NCI-H226 (cell line): ENCODE measurements around the gene EXOC6.
"Not testable (repeated sequence)": the region's sequence is repeated elsewhere in the genome, so short reads cannot be mapped to it uniquely, and the experiment has no call there.

Source experiments
- DNase-seq: peaks from one replicate; pipeline ENCODE4 v3.0.0-alpha.2; 2015

The EXOC6 gene

GRCh38 chr10:92957223-92958010 is 109.1 kb downstream of the EXOC6 start:
- DNase-seq, result no peak

- DNase-seq, result no peak
These were observed 113.3 kb downstream of the EXOC6 start for GRCh38 chr10:92961638-92962037.

- DNase-seq, result peak; percentile 14
These were observed 117.0 kb downstream of the EXOC6 start for GRCh38 chr10:92965314-92965713.

- DNase-seq, result no peak
These were observed 119.3 kb downstream of the EXOC6 start for GRCh38 chr10:92967641-92968040.

GRCh38 chr10:92969151-92969550 is 120.8 kb downstream of the EXOC6 start:
- no peak for DNase-seq

DNA sequence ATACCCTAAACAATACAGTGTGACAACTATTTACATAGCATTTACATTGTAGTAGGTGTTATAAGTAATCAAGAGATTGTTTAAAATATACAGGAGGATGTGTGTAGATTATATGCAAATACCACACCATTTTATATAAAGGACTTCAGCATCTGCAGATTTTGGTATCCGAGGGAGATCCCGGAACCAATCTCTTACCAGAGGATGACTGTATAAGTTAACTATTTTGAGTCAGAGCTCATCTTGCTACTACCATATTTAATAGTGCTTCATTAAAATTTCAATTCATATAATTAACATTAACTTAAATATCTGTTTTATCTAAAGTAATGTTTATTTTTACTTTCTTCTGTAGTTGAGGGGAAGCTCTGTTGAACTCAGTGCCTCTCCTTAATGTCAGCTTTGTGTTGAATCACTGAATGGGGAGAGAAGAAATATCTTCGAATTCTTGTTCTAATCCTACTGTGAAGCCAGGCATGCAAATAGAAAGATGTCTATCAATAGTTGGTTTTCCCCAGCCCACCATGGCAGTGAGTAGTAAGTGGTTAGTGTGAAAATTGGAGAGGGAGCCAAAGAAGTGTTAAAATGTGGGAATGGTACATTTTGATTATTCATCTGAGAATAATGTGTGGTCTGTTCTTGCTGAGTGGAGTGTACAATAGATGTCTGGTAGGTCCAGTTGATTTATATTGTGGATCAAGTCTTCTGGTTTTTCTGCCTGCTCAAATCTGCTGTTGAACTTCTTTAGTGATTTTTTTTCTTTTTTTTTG is 122.2 kb downstream of the EXOC6 start:
- peak; percentile 18 for DNase-seq

DNA sequence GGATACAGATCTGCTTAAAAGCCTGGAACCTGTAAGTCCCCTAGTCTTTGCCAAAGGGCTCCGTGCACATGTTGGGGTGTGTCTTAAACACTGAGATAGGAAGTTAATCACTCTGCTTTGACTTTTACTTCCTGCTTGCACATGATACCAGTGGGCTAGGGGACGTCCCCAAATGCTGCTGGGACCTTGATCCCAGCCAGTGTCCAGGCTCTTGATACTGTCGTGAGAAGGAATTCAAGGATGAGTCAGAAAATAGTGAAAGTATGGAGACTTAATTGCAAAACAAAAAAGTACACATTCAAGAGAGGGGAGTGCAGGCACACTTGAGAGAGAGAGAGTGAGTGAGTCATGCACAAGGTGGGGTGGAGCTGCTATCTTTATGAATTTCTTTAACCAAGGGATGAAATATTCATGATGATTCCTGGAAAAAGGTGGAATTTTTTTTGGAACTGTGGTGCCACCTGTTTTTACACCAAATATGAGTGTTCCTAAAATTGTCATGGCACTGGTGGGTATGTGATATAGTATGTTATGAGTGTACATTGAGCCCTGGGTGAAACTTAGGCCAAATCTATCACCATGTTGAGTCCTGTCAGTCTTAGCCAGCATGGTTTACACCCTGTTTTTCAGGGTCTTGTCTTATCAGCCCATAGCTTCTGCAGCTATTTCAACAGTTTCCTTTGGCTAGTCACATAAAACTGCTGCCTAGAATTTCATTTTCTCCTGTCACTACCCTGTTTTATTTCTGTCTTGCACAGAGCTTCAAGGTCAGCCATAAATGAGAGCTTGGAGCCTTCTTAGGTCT is 123.9 kb downstream of the EXOC6 start:
- DNase-seq, result peak; percentile 79

DNA sequence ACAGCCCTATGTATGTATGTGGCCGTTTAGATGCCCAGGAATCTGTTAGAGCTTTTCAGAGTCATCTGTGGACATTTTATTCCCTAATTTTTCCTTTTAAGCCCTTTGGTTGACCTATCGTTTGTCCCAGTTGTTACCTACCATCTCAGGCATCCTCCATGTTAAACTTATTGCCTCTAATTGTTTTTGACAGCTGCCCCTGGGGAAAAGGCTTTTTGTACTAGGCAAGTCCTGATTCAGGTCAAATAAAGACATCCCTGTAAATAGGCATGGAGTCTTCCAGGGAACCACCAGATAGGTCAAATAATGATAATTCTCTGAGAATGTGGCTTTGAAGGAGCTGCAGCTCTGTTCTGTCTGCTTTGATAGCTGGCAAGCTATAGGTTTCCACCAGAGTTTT is 124.6 kb downstream of the EXOC6 start:
- DNase-seq, result no peak

DNA sequence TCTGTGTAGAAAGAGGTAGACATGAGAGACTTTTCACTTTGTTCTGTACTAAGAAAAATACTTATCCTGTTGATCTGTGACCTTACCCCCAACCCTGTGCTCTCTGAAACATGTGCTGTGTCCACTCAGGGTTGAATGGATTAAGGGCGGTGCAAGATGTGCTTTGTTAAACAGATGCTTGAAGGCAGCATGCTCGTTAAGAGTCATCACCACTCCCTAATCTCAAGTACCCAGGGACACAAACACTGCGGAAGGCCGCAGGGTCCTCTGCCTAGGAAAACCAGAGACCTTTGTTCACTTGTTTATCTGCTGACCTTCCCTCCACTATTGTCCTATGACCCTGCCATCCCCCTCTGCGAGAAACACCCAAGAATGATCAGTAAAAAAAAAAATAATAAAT is 128.0 kb downstream of the EXOC6 start:
- DNase-seq, result not testable (repeated sequence)

DNA sequence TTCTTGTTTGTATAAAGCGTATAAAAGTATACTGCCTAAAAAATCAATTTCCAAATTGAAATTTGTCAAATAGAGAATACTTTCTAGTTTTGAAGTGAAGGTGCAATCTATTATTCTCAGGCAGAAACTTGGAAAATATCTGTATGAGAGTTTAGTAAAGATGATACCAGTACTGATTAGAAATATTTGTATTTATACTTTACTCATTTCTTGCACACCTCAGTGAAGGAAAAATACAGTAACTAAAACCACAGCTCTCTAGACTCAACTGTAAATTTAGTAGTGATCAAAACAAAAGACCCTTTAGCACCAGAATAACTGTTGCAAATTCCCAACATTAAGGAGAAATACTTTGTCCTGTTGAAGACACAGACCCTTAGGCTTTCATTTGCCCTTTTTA is 140.9 kb downstream of the EXOC6 start:
- DNase-seq, result no peak

DNA sequence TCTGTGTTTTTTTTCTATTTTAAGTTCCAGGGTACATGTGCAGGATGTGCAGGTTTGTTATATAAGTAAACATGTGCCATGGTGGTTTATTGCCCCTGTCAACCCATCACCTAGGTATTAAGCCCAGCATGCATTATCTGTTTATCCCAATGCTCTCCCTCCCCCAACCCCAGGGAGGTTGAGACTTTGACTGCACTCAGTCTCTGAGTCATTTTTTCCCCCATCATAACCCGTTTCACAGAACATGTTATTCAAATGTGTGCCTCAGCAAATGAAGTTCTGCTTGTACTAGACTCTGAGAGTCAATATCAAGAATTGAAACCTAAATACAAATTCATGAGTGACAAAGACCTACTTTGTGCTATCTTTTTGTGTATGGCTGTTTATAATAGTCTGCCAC is 142.3 kb downstream of the EXOC6 start:
- DNase-seq, result no peak

DNA sequence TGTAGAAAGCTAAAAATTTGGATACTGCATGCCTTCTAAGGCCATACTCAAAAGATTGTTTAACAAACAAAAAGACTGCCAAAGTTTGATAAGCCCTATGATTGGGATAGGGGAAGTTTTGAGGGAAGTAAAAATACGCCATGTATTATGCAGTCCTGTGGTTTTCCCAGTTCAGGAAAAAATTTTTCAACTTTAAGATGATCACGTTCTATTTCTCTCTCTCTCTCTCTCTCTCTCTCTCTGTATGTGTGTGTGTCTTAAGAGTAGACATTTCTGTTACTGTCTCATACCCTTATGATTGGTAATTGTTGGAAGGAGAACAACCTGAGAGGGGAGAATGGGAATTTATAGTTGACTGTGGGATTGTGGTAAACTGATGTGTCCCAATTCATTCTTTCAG is 143.2 kb downstream of the EXOC6 start:
- DNase-seq, result no peak

- DNase-seq, result no peak
These were observed 145.5 kb downstream of the EXOC6 start for GRCh38 chr10:92993699-92994272.

GRCh38 chr10:92995509-92995908 is 147.2 kb downstream of the EXOC6 start:
- DNase-seq, result no peak

DNA sequence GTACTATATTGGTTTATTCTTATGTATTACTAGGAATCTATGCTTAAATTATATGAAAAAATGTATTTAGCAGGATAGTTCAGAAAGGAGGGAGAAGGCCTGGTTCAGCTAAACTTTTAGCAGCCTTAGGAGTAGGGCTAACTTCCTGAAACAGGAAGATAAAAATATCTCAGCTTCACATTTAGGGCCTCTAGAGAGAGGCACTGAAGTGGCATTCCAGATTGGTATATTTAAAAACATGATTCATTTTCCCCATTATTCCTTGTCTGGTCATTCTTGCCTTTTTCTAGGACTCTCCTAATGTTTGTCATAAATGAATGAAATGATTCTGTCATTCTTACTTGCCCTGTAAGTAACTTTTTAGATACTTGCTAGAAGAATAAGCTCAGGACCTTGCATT is 149.3 kb downstream of the EXOC6 start:
- no peak for DNase-seq

DNA sequence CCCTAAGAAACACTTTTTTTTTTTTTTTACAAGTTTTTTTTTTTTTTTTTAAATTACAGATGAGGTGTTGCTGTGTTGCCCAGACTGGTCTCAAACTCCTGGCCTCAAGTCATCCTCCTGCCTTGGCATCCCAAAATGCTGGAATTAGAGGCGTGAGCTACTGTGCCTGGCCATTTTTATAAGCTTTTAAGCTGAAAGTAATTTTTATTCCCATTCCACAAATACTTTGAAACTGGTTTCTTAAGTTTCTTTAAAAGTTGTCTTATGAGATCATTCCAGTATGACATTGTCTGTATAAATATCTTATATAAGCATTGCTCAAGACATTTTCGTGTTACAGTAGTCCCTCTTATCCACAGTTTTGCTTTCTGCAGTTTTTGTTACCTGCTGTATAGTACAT is 150.9 kb downstream of the EXOC6 start:
- DNase-seq, result no peak

GRCh38 chr10:93006435-93007039 is 158.2 kb downstream of the EXOC6 start:
- DNase-seq, result peak; percentile 20

DNA sequence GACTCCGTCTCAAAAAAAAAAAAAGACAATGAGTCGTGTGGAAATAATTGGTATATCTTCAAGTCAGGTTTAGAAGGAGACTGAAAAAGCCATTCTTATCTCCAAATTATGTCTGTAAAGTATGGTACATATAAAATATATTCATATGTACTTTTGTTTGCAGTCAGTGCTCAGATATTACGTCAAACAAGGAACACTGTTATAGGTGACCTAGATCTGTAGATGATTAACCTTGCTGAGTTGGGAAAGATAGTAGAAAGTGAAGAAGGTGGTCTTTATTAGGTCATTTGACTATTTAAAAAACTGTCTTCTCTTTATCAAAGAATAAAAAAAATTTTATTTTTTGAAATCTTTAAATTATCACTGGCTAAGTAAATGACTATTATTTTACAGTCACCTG is 167.4 kb downstream of the EXOC6 start:
- DNase-seq, result no peak

GRCh38 chr10:93023013-93023650 is 174.8 kb downstream of the EXOC6 start:
- no peak for DNase-seq

DNA sequence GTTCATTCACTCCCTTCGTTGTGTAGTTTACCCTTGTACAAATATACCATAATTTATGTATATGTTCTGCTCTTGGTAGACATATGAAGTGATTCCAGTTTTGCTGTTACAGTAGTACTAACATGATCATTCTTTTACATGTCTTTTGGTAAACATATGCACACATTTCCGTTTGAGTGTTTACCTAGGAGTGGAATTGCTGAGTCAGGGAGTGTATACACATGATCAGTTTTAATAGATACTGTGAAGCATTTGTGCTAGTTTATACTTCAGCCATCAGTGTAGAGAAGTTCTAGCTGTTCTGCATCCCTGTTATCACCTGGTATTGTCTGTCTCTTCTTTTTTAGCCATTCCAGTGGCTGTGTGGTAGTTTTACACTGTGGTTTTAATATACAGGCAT is 177.8 kb downstream of the EXOC6 start:
- DNase-seq, result no peak

GRCh38 chr10:93027508-93027907 is 179.2 kb downstream of the EXOC6 start:
- DNase-seq, result no peak

DNA sequence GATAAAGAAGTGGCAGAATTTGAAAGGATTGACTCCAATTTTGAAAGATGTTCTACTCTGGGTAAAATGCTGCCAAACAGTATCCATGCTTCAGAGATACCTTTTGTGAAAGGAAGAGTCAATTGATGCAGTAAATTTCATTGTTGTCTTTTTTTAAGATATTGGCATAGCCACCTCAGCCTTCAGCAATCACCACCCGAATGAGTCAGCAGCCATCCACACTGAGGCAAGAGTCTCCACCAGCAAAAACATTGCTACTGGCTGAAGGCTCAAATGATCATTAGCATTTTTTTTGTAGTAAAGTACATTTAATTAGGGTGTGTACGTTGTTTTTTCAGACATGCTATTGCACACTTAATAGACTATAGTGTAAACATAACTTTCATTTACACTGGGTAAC is 180.6 kb downstream of the EXOC6 start:
- DNase-seq, result peak; percentile 57
